ENCODE data around the gene MAGEC3.

MAGEC3 gene

GRCh38 chrX:141917801-141918200 is 79.7 kb downstream of the MAGEC3 start:
- Mint-ChIP-seq H3K4me1 (ENCODE audit: low read depth) (no peaks in the 10 kb centered on the region), H3K27ac (no peak overlapping the region), H3K4me3 (no peak overlapping the region), H3K36me3 (no peaks in the 10 kb centered on the region), H3K9me3 (ENCODE audit: low read depth) (no peaks in the 10 kb centered on the region), H3K27me3 (no peaks in the 10 kb centered on the region)

- Mint-ChIP-seq H3K36me3 (no peaks in the 10 kb centered on the region), H3K27me3 (no peaks in the 10 kb centered on the region), H3K4me3 (no peak overlapping the region), H3K27ac (no peak overlapping the region), H3K9me3 (ENCODE audit: low read depth) (peaks cover 9% of the 10 kb centered on the region), H3K4me1 (ENCODE audit: low read depth) (no peaks in the 10 kb centered on the region)
Measured at GRCh38 chrX:141924293-141924692, 86.2 kb downstream of the MAGEC3 start.

GRCh38 chrX:141928432-141928831 is 90.3 kb downstream of the MAGEC3 start:
- Mint-ChIP-seq H3K4me3 (no peak overlapping the region), H3K36me3 (no peaks in the 10 kb centered on the region)

GRCh38 chrX:141934059-141934641 is 96.0 kb downstream of the MAGEC3 start:
- no peaks in the 10 kb centered on the region for H3K36me3 Mint-ChIP-seq
- no peak overlapping the region for H3K4me3 Mint-ChIP-seq
- no peaks in the 10 kb centered on the region for H3K4me1 Mint-ChIP-seq (ENCODE audit: low read depth)
- no peak overlapping the region for H3K27ac Mint-ChIP-seq
- no peaks in the 10 kb centered on the region for H3K27me3 Mint-ChIP-seq
- H3K9me3 Mint-ChIP-seq (ENCODE audit: low read depth): no peaks in the 10 kb centered on the region

More at GRCh38 chrX:141928432-141928831, 90.3 kb downstream of the MAGEC3 start:
- no peaks in the 10 kb centered on the region for H3K27me3 Mint-ChIP-seq
- peaks cover 7% of the 10 kb centered on the region for H3K9me3 Mint-ChIP-seq (ENCODE audit: low read depth)
- no peak overlapping the region for H3K27ac Mint-ChIP-seq
- no peaks in the 10 kb centered on the region for H3K4me1 Mint-ChIP-seq (ENCODE audit: low read depth)

GRCh38 chrX:141935645-141936044 is 97.5 kb downstream of the MAGEC3 start:
- Mint-ChIP-seq H3K36me3 (no peaks in the 10 kb centered on the region), H3K27ac (no peak overlapping the region), H3K4me1 (ENCODE audit: low read depth) (no peaks in the 10 kb centered on the region), H3K27me3 (no peaks in the 10 kb centered on the region), H3K9me3 (ENCODE audit: low read depth) (no peaks in the 10 kb centered on the region), H3K4me3 (no peak overlapping the region)

- H3K9me3 Mint-ChIP-seq (ENCODE audit: low read depth): no peaks in the 10 kb centered on the region
- H3K27me3 Mint-ChIP-seq: no peaks in the 10 kb centered on the region
- H3K27ac Mint-ChIP-seq: no peak overlapping the region
- H3K4me3 Mint-ChIP-seq: no peak overlapping the region
- no peaks in the 10 kb centered on the region for H3K36me3 Mint-ChIP-seq
- H3K4me1 Mint-ChIP-seq (ENCODE audit: low read depth): no peaks in the 10 kb centered on the region
Measured at GRCh38 chrX:141936080-141936479, 98.0 kb downstream of the MAGEC3 start.

- no peaks in the 10 kb centered on the region for H3K36me3 Mint-ChIP-seq
- H3K9me3 Mint-ChIP-seq (ENCODE audit: low read depth): no peaks in the 10 kb centered on the region
- no peaks in the 10 kb centered on the region for H3K27me3 Mint-ChIP-seq
- H3K4me1 Mint-ChIP-seq (ENCODE audit: low read depth): no peaks in the 10 kb centered on the region
- H3K27ac Mint-ChIP-seq: no peak overlapping the region
- H3K4me3 Mint-ChIP-seq: no peak overlapping the region
Measured at GRCh38 chrX:141941234-141941633, 103.1 kb downstream of the MAGEC3 start.

- Mint-ChIP-seq H3K9me3 (ENCODE audit: low read depth) (no peaks in the 10 kb centered on the region), H3K4me1 (ENCODE audit: low read depth) (no peaks in the 10 kb centered on the region), H3K27ac (no peak overlapping the region), H3K36me3 (no peaks in the 10 kb centered on the region), H3K4me3 (no peak overlapping the region), H3K27me3 (no peaks in the 10 kb centered on the region)
Measured at GRCh38 chrX:141945426-141945825, 107.3 kb downstream of the MAGEC3 start.

- Mint-ChIP-seq H3K4me3 (no peak overlapping the region), H3K4me1 (ENCODE audit: low read depth) (no peaks in the 10 kb centered on the region), H3K9me3 (ENCODE audit: low read depth) (no peaks in the 10 kb centered on the region)
Measured at GRCh38 chrX:141947350-141947749, 109.2 kb downstream of the MAGEC3 start.

More at GRCh38 chrX:141947350-141947749, 109.2 kb downstream of the MAGEC3 start:
- Mint-ChIP-seq H3K27me3 (no peaks in the 10 kb centered on the region), H3K36me3 (no peaks in the 10 kb centered on the region), H3K27ac (no peak overlapping the region)

Measured in activated naive CD8-positive, alpha-beta T cell (primary cell).